K562 (cell line): Measurements from ENCODE around the gene NFIB. TPM values are rescaled to one million over a fixed set of nuclear protein-coding genes. Genes with fewer than 3 reads are reported as not detected.

ENCODE experiments used
- ATAC-seq: fragments of 200-7000 bp; cut with Tn5 transposase; 3 replicates; pipeline ENCODE4 v1.9.1; 2020; ENCODE audit warnings: moderate library complexity
- BruUV-seq: library from RNA; stranded (reverse); fragments of 400-500 nt; replicated peaks from 2 replicates; lab custom pipeline; 2021; lab: Mats Ljungman, UMichigan
- CTCF ChIA-PET: fragments of 300-600 bp; formaldehyde crosslinking; extraction: SDS; loops from one replicate; lab custom pipeline; 2021; ENCODE audit warnings: low intra/inter-chr PET ratio; lab: Yijun Ruan, JAX
- POLR2A ChIA-PET: fragments of 300-600, 350-650 bp; sonication (Branson Sonifier 250); formaldehyde crosslinking; extraction: SDS; loops from one replicate; lab custom pipeline; 2021; ENCODE audit warnings: antibody characterized with exemption, inconsistent platforms; lab: Yijun Ruan, JAX
- DNase-seq, 4 experiments: peaks; one replicate each; pipeline versions ENCODE4 v3.0.0 to v3.0.0-alpha.2; 2011 to 2018; ENCODE audit warnings: low spot score in 3 of 4, mixed read lengths in 3 of 4; ENCODE audit errors: extremely low read depth in 1 of 4
- FAIRE-seq: peaks from 2 replicates; lab custom pipeline; 2011; peaks lifted over from hg19 to GRCh38; lab: Jason Lieb, UNC
- H2AFZ ChIP-seq: 2 replicates; pipeline ENCODE4 v1.6.0; 2011; ENCODE audit warnings: low read depth, low read length, control low read depth, inconsistent platforms
- H3K27ac ChIP-seq: fragments of 200-600 bp; 3 replicates; pipeline ENCODE4 v1.8.0; 2011; ENCODE audit warnings: low read depth, mild to moderate bottlenecking, control low read depth, inconsistent platforms, low read length, moderate library complexity, mixed read lengths; ENCODE audit errors: extremely low read depth
- H3K27me3 ChIP-seq, 2 experiments: fragments of 300-600 bp in 1 of 2; 2 replicates in 1 of 2; 3 replicates in 1 of 2; pipeline versions ENCODE4 v1.6.0 to v1.8.0; 2011; ENCODE audit warnings: inconsistent platforms in 2 of 2, low read length in 2 of 2, mild to moderate bottlenecking in 1 of 2, mixed read lengths in 1 of 2, moderate library complexity in 1 of 2; ENCODE audit not compliant: control insufficient read depth in 2 of 2, insufficient read depth in 2 of 2
- H3K36me3 ChIP-seq: fragments of 300-600 bp; 3 replicates; pipeline ENCODE4 v1.8.0; 2011; ENCODE audit warnings: mild to moderate bottlenecking, low read length, inconsistent platforms; ENCODE audit not compliant: control insufficient read depth, insufficient read depth
- H3K4me1 ChIP-seq, 2 experiments: fragments of 200-600 bp in 1 of 2; replicated peaks in 1 of 2; 2 replicates in 1 of 2; 3 replicates in 1 of 2; pipeline versions ENCODE4 v1.5.1 to v1.8.0; 2011; ENCODE audit warnings: inconsistent platforms in 2 of 2, low read length in 2 of 2, mild to moderate bottlenecking in 1 of 2, mixed read lengths in 1 of 2, moderate library complexity in 1 of 2; ENCODE audit not compliant: control insufficient read depth in 2 of 2, insufficient read depth in 2 of 2
- H3K4me2 ChIP-seq: 2 replicates; pipeline ENCODE4 v1.6.1; 2011; ENCODE audit warnings: low read length, control low read depth, inconsistent platforms, mixed read lengths; ENCODE audit not compliant: insufficient read depth
- H3K4me3 ChIP-seq: fragments of 200-600 bp; sonication (generic), shearing (Covaris generic); 2 replicates; pipeline ENCODE4 v1.5.1; 2016; ENCODE audit warnings: control low read depth, inconsistent platforms
- H3K79me2 ChIP-seq: fragments of 200-600 bp; 3 replicates; pipeline ENCODE4 v1.8.0; 2011; ENCODE audit warnings: low read length, inconsistent platforms; ENCODE audit not compliant: control insufficient read depth, insufficient read depth
- H3K9ac ChIP-seq, 2 experiments: 2 replicates each; pipeline versions ENCODE4 v1.6.0 to v1.6.1; 2011; ENCODE audit warnings: low read depth in 2 of 2, low read length in 2 of 2, control low read depth in 1 of 2, inconsistent platforms in 1 of 2, mild to moderate bottlenecking in 1 of 2, mixed read lengths in 1 of 2; ENCODE audit not compliant: insufficient read depth in 1 of 2
- H3K9me1 ChIP-seq: one replicate; pipeline ENCODE4 v1.6.0; 2011; ENCODE audit warnings: inconsistent platforms, mild to moderate bottlenecking, low read length, moderate library complexity; ENCODE audit not compliant: control insufficient read depth, insufficient read depth
- H3K9me3 ChIP-seq: replicated peaks from 2 replicates; pipeline ENCODE4 v1.5.1; 2011; ENCODE audit warnings: low read depth, low read length, inconsistent platforms; ENCODE audit not compliant: control insufficient read depth, insufficient read depth
- H4K20me1 ChIP-seq: replicated peaks from 2 replicates; pipeline ENCODE4 v1.6.1; 2011; ENCODE audit warnings: low read length, inconsistent platforms, mixed read lengths; ENCODE audit not compliant: control insufficient read depth, insufficient read depth
- ILF3 ChIP-seq: fragments of 450-650 bp; IDR thresholded peaks from 2 replicates; pipeline ENCODE4 v1.6.1; 2018; ENCODE audit warnings: antibody characterized with exemption, mild to moderate bottlenecking, moderate library complexity, borderline replicate concordance
- YY1 ChIP-seq, 3 experiments: IDR thresholded peaks; 2 replicates each; pipeline ENCODE4 v1.6.1; 2011; ENCODE audit warnings: low read length in 2 of 3, mild to moderate bottlenecking in 2 of 3, moderate library complexity in 2 of 3, borderline replicate concordance in 1 of 3, control low read depth in 1 of 3, low read depth in 1 of 3; ENCODE audit not compliant: insufficient read depth in 3 of 3, insufficient replicate concordance in 2 of 3, control insufficient read depth in 1 of 3, insufficient read length in 1 of 3; ENCODE audit errors: extremely low read depth in 1 of 3
- WGBS: fragments of 100-300 bp; shearing (Covaris generic); methylation state at CpG from one replicate; pipeline ENCODE4 v1.1.6; 2016; ENCODE audit warnings: low coverage, mixed read lengths; ENCODE audit not compliant: insufficient coverage; ENCODE audit errors: missing lambda C conversion rate; 5-methylcytosine and 5-hydroxymethylcytosine counted together
- in situ Hi-C: fragments of 300-500 bp; cut with MboI; formaldehyde crosslinking; loops from 4 replicates; pipeline ENCODE4 v1.15.0; 2018; ENCODE audit warnings: inconsistent platforms, mixed read lengths
- intact Hi-C: fragments of 100-400 bp; cut with micrococcal nuclease; formaldehyde crosslinking; loops from 2 replicates; pipeline ENCODE4 v1.14.2; 2022
- polyA plus RNA-seq, 8 experiments: library from polyadenylated mRNA; depleted of rRNA in 4 of 8; stranded (reverse) in 5 of 8; unstranded in 3 of 8; fragments of >200 nt; fragmentation: Nextera tagmentation in 2 of 8; fragmentation: Illumina TruSeq in 1 of 8; extraction: Ambion mirVana in 2 of 8; extraction: Trizol in 1 of 8; gene quantifications; 2 replicates each; pipeline versions ENCODE4 v1.2.1 to v1.2.3, GENCODE V29; 2011 to 2014; ENCODE audit warnings: inconsistent platforms in 1 of 8, missing spikeins in 1 of 8
- total RNA-seq, 7 experiments: library from RNA; depleted of rRNA in 6 of 7; stranded (reverse); fragments of >200 nt in 6 of 7; fragmentation: Illumina TruSeq in 2 of 7; extraction: Trizol in 2 of 7; gene quantifications; 2 replicates each; pipeline versions ENCODE4 v1.2.1 to v1.2.3, GENCODE V29; 2011 to 2021; ENCODE audit warnings: low replicate concordance in 1 of 7
- TF ChIP-seq, protein P1 (sequence below): fragments of 450-650 bp; IDR thresholded peaks from 2 replicates; pipeline ENCODE4 v1.6.1; 2018; ENCODE audit not compliant: partially characterized antibody

NFIB gene
- total and polyA plus RNA-seq, 9 of the 15 experiments (the other 6 are each of a cell fraction or from before 2014, with no cell fraction given) = 1.2 to 3.3 (median 1.9) TPM

DNA sequence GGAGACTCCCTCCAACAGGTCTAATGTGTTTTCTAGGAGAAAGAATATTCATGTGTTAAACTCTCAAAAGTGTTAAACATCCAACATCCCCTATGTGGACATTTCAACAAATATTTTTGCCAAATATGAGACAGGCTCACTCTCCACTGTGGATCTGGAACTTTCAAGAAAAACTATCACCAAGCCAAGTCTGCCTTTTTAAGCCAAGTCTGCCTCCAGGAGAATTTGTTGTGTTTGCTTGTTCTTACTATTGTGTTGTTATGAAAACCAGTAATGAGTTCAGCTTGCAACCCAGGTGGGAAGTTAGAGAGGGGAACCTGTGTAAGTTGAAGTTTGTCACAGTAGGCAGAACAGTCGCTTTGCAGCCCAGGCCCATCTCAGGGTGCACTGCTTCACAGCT, 228.1 kb downstream of the NFIB start (continued):
- TF ChIP-seq, protein P1, sequence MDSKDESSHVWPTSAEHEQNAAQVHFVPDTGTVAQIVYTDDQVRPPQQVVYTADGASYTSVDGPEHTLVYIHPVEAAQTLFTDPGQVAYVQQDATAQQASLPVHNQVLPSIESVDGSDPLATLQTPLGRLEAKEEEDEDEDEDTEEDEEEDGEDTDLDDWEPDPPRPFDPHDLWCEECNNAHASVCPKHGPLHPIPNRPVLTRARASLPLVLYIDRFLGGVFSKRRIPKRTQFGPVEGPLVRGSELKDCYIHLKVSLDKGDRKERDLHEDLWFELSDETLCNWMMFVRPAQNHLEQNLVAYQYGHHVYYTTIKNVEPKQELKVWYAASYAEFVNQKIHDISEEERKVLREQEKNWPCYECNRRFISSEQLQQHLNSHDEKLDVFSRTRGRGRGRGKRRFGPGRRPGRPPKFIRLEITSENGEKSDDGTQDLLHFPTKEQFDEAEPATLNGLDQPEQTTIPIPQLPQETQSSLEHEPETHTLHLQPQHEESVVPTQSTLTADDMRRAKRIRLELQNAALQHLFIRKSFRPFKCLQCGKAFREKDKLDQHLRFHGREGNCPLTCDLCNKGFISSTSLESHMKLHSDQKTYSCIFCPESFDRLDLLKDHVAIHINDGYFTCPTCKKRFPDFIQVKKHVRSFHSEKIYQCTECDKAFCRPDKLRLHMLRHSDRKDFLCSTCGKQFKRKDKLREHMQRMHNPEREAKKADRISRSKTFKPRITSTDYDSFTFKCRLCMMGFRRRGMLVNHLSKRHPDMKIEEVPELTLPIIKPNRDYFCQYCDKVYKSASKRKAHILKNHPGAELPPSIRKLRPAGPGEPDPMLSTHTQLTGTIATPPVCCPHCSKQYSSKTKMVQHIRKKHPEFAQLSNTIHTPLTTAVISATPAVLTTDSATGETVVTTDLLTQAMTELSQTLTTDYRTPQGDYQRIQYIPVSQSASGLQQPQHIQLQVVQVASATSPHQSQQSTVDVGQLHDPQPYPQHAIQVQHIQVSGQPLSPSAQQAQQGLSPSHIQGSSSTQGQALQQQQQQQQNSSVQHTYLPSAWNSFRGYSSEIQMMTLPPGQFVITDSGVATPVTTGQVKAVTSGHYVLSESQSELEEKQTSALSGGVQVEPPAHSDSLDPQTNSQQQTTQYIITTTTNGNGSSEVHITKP = no peak
- TF ChIP-seq YY1 (IDR thresholded peaks at IDR 0.05; ENCODE audit: borderline replicate concordance in 1 of 3, control insufficient read depth in 1 of 3, extremely low read depth in 1 of 3, insufficient read depth in 3 of 3, insufficient read length in 1 of 3, insufficient replicate concordance in 2 of 3, low read depth in 1 of 3, low read length in 2 of 3) = no peak

DNA sequence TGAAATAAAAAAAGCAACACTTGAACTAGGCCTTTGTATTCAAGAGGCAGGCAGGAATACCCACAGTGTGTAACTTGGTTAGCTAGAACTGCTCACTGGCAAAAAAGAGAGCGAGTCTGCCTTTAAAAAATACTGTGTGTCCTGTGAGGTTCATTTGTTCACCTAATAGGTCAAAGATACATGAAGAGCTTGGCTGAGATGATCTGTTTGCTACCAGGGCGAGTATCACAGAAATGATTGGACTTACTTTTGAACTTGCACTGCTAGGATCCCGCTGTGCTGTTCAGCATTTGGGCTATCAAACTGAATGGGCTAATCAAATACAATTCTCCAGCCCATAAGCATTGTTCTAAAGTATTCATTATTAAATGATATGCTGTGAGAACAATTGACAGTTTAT, 229.1 kb downstream of the NFIB start:
- H3K27me3 ChIP-seq = no peaks in the 10 kb centered on the region
- ChIA-PET CTCF (no interaction called here), POLR2A (no interaction called here)
- no peak overlapping the region for H3K4me2 ChIP-seq
- H2AFZ ChIP-seq = no peak overlapping the region
- 40% methylated on average over 3 of the region's 3 CpGs for WGBS
- no peaks in the 10 kb centered on the region for H3K79me2 ChIP-seq
- H3K27ac ChIP-seq = no peak overlapping the region
- no peaks in the 10 kb centered on the region for H3K4me1 ChIP-seq
- no peak overlapping the region for H3K9ac ChIP-seq
- H3K9me1 ChIP-seq = no peaks in the 10 kb centered on the region
- FAIRE-seq = no peak
- no peak overlapping the region for H3K4me3 ChIP-seq
- BruUV-seq = no TSS peak
- no peak for TF ChIP-seq ILF3
- intact Hi-C loops = no loop called here
- in situ Hi-C loops = no loop called here
- DNase-seq = no peak
- no peak for ATAC-seq
- H4K20me1 ChIP-seq = no peaks in the 10 kb centered on the region
- H3K9me3 ChIP-seq = no peaks in the 10 kb centered on the region
- no peaks in the 10 kb centered on the region for H3K36me3 ChIP-seq
